Activated CD4-positive, alpha-beta T cell treated with anti-CD3 and anti-CD28 coated beads, Interleukin-2, Interleukin-6, amounts not matched to agents 100 ng/mL and 50 ng/mL, durations not matched to agents 16 hours and 8 hours (primary cell): Measurements from ENCODE around the gene CATSPER4.

Experiments used
- DNase-seq: peaks from one replicate; pipeline ENCODE4 v3.0.0-alpha.2; 2020

CATSPER4 gene

GRCh38 chr1:26164861-26165842, 25.2 kb upstream of the CATSPER4 start:
- no peak for DNase-seq

GRCh38 chr1:26166719-26167281, 23.6 kb upstream of the CATSPER4 start:
- DNase-seq, result no peak

DNA sequence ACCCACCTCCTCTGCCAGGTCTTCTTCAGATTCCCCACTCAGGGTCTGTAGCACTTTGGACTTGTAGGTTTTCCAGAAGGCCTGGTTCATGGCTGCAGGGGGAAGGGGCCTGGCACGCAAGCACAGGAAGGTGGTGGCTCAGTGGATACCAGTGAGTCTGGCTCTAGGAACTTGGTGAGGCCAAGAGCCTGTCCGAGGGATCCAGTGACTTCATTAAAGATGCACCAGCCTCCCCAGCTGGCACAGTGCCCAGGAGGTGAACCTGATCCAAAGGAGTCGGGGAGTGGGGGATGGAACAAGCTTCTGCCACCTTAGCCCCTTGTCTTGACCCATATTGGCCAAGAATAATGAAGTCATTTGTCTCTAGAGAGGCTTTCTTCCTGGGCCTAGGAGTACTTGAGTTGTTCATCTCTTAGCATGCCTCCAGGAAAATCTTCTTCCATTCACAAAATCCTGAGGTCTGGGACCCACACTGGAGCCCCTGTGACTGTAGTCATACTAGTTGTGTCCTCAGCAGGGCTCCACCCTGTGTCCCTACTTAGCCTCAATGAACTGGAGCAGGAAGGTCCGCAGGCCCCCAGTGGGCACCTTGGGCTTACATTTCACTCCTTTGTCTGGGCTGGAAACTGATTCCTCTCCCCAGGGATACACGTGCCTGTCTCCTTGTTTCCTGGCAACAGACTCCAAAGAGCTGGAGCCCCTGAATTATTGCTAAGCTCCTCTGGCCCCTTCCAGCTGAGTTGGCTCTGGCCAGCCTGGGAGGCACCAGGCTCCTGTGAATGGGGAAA, 21.8 kb upstream of the CATSPER4 start, which contains the start of gene C1orf232:
Gene C1orf232, minus strand, starts transcription at position 554 of the 788 bp plus-strand sequence. Its CDS starts 464 bp downstream, at position 90.
- no peak for DNase-seq

GRCh38 chr1:26169198-26169554, 21.2 kb upstream of the CATSPER4 start:
- DNase-seq, result no peak

DNA sequence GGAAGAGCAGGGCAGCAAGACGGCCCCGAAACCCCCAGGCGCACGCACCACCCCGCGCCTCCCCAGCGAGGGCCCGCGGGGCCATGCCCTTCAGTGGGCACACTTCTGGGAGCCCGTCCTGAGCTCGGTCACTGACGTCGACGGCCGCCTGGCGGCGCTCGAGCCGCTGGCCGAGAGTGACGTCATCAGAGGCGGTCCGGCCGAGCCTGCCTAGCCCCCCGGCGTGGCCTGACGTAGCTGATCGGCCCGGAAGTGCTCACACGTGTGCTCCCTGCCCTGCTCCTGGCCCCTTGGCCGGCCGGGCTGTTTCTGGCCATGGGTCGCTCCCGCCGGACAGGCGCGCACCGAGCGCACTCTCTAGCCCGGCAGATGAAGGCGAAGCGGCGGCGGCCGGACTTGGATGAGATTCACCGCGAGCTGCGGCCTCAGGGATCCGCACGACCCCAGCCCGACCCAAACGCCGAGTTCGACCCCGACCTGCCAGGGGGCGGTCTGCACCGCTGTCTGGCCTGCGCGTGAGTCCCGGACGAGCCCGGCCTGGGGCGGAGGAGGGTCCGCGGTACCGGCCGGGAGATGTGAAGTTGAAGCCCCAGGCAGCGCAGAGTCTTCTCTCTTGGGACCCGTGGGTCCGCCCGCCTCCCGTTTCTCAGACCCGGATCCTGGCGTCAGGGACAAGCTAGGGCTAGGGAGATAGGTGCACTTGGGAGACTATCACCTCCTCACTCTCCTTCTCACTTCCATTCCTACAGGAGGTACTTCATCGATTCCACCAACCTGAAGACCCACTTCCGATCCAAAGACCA, 20.5 kb upstream of the CATSPER4 start, which contains the start of gene ZNF593:
Gene ZNF593, plus strand, starts transcription at position 240 of the 803 bp plus-strand sequence. Its CDS starts 76 bp downstream, at position 316.
- peak; percentile 95 for DNase-seq

- no peak for DNase-seq
Observed at GRCh38 chr1:26170472-26170821, 20.0 kb upstream of the CATSPER4 start.

- DNase-seq, result no peak
Observed at GRCh38 chr1:26171084-26172072, 19.0 kb upstream of the CATSPER4 start, which contains the start of gene ZNF593OS. ZNF593OS (minus strand) TSS chr1:26171832; CDS start chr1:26171661, 171 bp downstream.

GRCh38 chr1:26175346-26175745, 15.1 kb upstream of the CATSPER4 start:
- DNase-seq, result no peak

DNA sequence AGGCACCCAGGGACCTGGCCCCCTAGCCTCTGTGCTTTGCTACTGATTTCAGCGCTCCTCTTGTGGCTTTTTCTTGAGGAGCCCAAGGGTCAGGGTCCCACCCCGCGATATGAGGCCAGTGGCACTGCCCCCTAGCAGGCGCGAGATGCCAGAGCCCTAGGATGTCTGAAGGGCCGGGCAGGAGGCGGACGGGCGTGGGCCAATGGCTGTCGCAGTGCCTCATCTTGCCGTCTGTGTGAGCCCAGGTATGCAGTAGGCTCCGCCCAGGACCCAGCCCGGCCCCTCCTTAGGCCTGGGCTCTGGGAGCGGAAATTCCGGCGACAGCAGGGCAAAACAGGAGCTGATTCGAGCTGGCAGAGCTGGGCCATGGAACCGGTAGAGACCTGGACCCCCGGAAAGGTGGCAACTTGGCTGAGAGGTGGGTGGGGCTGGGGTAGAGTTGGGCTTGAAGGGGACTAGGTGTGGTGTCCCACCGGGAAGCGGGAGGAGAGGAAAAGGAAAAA, 13.2 kb upstream of the CATSPER4 start, which contains the start of gene CNKSR1:
Gene CNKSR1, plus strand, starts transcription at position 310 of the 503 bp plus-strand sequence. Its CDS starts 57 bp downstream, at position 367.
- no peak for DNase-seq

DNA sequence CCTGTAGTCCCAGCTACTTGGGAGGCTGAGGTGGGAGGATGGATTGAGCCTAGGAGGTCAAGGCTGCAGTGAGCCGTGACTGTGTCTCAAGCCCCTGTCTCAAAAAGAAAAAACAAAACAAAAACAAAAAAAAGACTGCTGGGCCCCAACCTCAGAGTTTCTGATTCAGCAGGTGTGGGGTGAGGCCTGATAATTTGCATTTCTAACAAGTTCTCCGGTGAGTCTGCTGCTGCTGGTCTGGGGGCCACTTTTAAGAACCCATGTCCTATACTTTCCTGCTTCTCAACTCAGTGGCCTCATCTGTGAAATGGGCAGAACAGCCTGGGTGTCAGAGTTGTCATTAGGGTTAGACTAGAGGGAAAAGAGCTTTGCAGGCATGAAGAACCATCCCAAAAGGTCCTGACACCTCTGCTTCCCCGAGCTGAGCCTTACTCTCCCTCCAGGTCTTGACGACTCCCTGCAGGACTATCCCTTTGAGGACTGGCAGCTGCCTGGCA, 10.3 kb upstream of the CATSPER4 start:
- no peak for DNase-seq

DNA sequence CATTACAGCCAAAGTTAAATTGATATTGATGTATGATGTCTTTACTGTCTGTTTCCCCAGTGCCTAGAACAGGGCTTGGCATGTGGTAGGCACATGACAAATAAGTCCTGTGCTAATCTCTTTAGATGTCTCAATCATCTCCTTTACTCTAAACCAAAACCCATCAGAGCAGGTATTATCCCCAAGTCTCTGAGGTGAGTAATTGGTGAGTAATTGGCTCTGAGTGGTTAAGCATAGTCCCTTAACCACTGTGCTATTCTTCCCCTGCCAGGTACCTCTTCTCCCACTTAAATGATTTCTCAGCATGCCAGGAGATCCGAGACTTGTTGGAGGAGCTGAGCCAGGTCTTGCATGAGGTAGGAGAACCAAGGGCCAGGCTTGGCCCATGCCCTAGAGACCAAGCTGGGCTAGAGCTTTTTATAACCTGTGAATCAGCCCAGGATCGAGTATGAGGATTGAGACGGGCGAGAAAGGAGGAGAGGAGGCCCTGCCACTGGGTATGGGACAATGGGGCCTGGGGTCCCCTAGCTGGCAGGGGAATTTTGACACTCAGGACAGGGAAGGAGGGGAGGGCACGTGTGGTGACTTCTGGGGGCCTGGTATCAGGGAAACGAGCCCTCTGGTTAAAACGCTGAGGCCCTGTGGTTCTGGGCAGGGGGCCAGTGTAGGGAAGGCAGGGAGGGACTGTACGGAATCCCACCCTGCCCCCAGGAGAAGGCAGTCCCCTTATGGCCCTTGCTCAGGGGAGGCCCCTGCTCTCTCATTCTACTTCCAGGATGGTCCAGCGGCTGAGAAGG, 8.6 kb upstream of the CATSPER4 start:
- no peak for DNase-seq

DNA sequence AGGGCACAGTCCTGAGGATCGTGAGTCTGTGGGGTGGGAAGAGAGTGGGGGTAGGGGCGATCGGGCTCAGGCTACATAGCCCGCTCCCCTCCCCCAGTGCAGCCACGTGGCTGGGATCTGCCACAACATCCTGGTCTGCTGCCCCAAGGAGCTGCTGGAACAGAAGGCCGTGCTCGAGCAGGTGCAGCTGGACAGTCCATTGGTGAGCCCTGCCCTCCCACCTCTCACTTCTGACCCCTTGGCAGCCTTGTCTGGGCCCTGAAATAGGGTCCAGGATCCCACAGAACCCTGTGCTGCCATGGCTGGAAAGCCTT, 8.1 kb upstream of the CATSPER4 start:
- no peak for DNase-seq

- no peak for DNase-seq
Observed at GRCh38 chr1:26184086-26184485, 6.3 kb upstream of the CATSPER4 start.

DNA sequence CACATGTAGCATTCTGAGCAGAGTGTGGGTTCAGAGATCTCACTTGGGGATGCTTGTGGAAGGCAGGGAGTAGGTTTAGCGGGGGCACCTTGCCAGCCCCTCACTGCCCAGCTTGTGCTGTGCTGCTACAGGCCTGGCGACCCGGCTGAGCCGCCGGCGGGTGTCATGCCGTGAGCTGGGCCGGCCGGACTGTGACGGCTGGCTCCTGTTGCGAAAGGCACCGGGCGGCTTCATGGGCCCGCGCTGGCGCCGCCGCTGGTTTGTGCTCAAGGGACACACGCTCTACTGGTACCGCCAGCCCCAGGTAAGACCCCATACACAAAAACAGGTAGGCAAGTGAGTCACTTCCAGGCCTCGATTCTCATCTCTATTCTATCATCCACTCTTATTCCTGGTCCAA, 5.5 kb upstream of the CATSPER4 start:
- no peak for DNase-seq

DNA sequence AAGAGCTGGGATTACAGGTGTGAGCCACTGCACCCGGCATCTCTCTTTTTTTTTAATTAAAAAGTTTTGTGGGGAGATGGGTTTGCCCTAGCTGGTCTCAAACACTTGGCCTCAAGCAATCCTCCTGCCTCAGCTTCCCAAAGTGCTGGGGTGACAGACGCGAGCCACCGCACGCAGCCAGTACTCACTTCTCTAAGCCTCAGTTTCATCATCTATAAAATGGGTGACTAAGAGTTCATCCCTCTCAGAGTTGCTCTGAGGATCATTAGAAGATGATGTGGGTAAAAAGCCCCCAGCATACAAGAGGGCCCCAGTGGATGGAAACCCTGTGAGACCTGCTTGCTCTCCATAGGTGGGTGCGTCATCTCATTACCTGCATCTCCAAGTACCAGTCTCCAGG, 2.5 kb upstream of the CATSPER4 start:
- DNase-seq, result no peak

GRCh38 chr1:26188477-26188876, 1.9 kb upstream of the CATSPER4 start:
- DNase-seq, result no peak

- DNase-seq, result no peak
Observed at GRCh38 chr1:26189331-26189730, 1.1 kb upstream of the CATSPER4 start.

- DNase-seq, result no peak
Observed at GRCh38 chr1:26189751-26190275, 589 bp upstream of the CATSPER4 start.

- DNase-seq, result no peak
Observed at GRCh38 chr1:26191739-26192138, 1.3 kb downstream of the CATSPER4 start.

- DNase-seq, result no peak
Observed at GRCh38 chr1:26195805-26196204, 5.4 kb downstream of the CATSPER4 start.
